IMR-90 (cell line): ENCODE data around the gene ZNF750. TPM values are rescaled to one million over a fixed set of nuclear protein-coding genes. Genes with fewer than 3 reads are reported as not detected.

ENCODE experiments used
- ATAC-seq: fragments of 200-7000 bp; cut with Tn5 transposase; 2 replicates; pipeline ENCODE4 v1.9.1; 2020; ENCODE audit warnings: low read depth, mild to moderate bottlenecking, moderate library complexity
- BruUV-seq: library from RNA; stranded (reverse); fragments of 400-500 nt; replicated peaks from 2 replicates; lab custom pipeline; 2021; lab: Mats Ljungman, UMichigan
- CTCF ChIA-PET: fragments of 300-600 bp; formaldehyde crosslinking; extraction: SDS; loops from one replicate; lab custom pipeline; 2021; ENCODE audit warnings: antibody characterized with exemption; lab: Yijun Ruan, JAX
- POLR2A ChIA-PET: fragments of 300-600 bp; sonication (Branson Sonifier 250); formaldehyde crosslinking; loops from one replicate; lab custom pipeline; 2022; ENCODE audit warnings: antibody characterized with exemption; ENCODE audit not compliant: unreplicated experiment; lab: Charles Lee
- DNase-seq: peaks from one replicate; pipeline ENCODE4 v3.0.0; 2013
- H2AFZ ChIP-seq: replicated peaks from 2 replicates; pipeline ENCODE3; 2013; ENCODE audit warnings: low read length, mild to moderate bottlenecking; ENCODE audit not compliant: poor library complexity
- H2AK5ac ChIP-seq: 2 replicates; pipeline ENCODE4 v1.6.1; 2013; ENCODE audit warnings: low read depth, low read length, inconsistent platforms
- H2AK9ac ChIP-seq: replicated peaks from 2 replicates; pipeline ENCODE3; 2013; ENCODE audit warnings: mild to moderate bottlenecking, low read depth, low read length, moderate library complexity; ENCODE audit not compliant: poor library complexity
- H2BK120ac ChIP-seq: 2 replicates; pipeline ENCODE4 v1.6.1; 2013; ENCODE audit warnings: low read depth, low read length, inconsistent platforms
- H2BK15ac ChIP-seq: 3 replicates; pipeline ENCODE4 v1.6.1; 2013; ENCODE audit warnings: low read depth, low read length, inconsistent platforms
- H2BK20ac ChIP-seq: 2 replicates; pipeline ENCODE4 v1.6.1; 2013; ENCODE audit warnings: low read depth, mild to moderate bottlenecking, inconsistent platforms, low read length, moderate library complexity
- H2BK5ac ChIP-seq: 2 replicates; pipeline ENCODE4 v1.6.1; 2013; ENCODE audit warnings: mild to moderate bottlenecking, low read depth, low read length, inconsistent platforms; ENCODE audit not compliant: poor library complexity, severe bottlenecking
- H3K14ac ChIP-seq: replicated peaks from 2 replicates; pipeline ENCODE4 v1.6.1; 2013; ENCODE audit warnings: low read depth, low read length, inconsistent platforms
- H3K18ac ChIP-seq: 2 replicates; pipeline ENCODE4 v1.6.1; 2013; ENCODE audit warnings: low read depth, low read length, control low read depth
- H3K23ac ChIP-seq: 2 replicates; pipeline ENCODE4 v1.6.1; 2013; ENCODE audit warnings: low read depth, low read length, inconsistent platforms
- H3K27ac ChIP-seq: 2 replicates; pipeline ENCODE4 v1.5.1; 2013; ENCODE audit warnings: mild to moderate bottlenecking, control low read depth, low read length; ENCODE audit not compliant: insufficient read depth
- H3K27me3 ChIP-seq: 2 replicates; pipeline ENCODE4 v1.6.1; 2013; ENCODE audit warnings: low read length; ENCODE audit not compliant: control insufficient read depth, insufficient read depth
- H3K36me3 ChIP-seq: 2 replicates; pipeline ENCODE4 v1.6.1; 2013; ENCODE audit warnings: low read length, mixed read lengths; ENCODE audit not compliant: control insufficient read depth, insufficient read depth
- H3K4ac ChIP-seq: 2 replicates; pipeline ENCODE4 v1.6.1; 2013; ENCODE audit warnings: low read depth, low read length, inconsistent platforms
- H3K4me1 ChIP-seq: 2 replicates; pipeline ENCODE4 v1.6.1; 2013; ENCODE audit warnings: low read length, mixed read lengths; ENCODE audit not compliant: control insufficient read depth, insufficient read depth
- H3K4me2 ChIP-seq: 2 replicates; pipeline ENCODE4 v1.6.1; 2013; ENCODE audit warnings: low read depth, mild to moderate bottlenecking, control low read depth, low read length, moderate library complexity
- H3K4me3 ChIP-seq: 2 replicates; pipeline ENCODE4 v1.5.1; 2013; ENCODE audit warnings: low read depth, mild to moderate bottlenecking, control low read depth, low read length, moderate library complexity; ENCODE audit not compliant: insufficient read depth
- H3K56ac ChIP-seq: 2 replicates; pipeline ENCODE4 v1.6.1; 2013; ENCODE audit warnings: low read length, inconsistent platforms; ENCODE audit not compliant: insufficient read depth; ENCODE audit errors: extremely low read depth
- H3K79me1 ChIP-seq, 2 experiments: 2 replicates each; pipeline ENCODE4 v1.6.1; 2013; ENCODE audit warnings: low read length in 2 of 2, inconsistent platforms in 1 of 2, low read depth in 1 of 2
- H3K9ac ChIP-seq: 2 replicates; pipeline ENCODE4 v1.6.1; 2013; ENCODE audit warnings: low read depth, low read length, control low read depth
- H3K9me1 ChIP-seq: 2 replicates; pipeline ENCODE4 v1.6.1; 2013; ENCODE audit warnings: low read length, inconsistent platforms; ENCODE audit not compliant: insufficient read depth
- H3K9me3 ChIP-seq: 2 replicates; pipeline ENCODE4 v1.6.1; 2013; ENCODE audit warnings: low read length; ENCODE audit not compliant: control insufficient read depth, insufficient read depth
- H4K20me1 ChIP-seq: 2 replicates; pipeline ENCODE4 v1.6.1; 2013; ENCODE audit warnings: low read length, inconsistent platforms; ENCODE audit not compliant: insufficient read depth
- H4K5ac ChIP-seq: 2 replicates; pipeline ENCODE4 v1.6.1; 2013; ENCODE audit warnings: mild to moderate bottlenecking, low read depth, low read length, control low read depth
- H4K8ac ChIP-seq, 2 experiments: 2 replicates each; pipeline ENCODE4 v1.6.1; 2013; ENCODE audit warnings: low read depth in 2 of 2, low read length in 2 of 2, control low read depth in 1 of 2, inconsistent platforms in 1 of 2
- H4K91ac ChIP-seq: 2 replicates; pipeline ENCODE4 v1.6.1; 2013; ENCODE audit warnings: low read depth, low read length, inconsistent platforms; ENCODE audit not compliant: insufficient read depth
- MAFK ChIP-seq: IDR thresholded peaks from 2 replicates; pipeline ENCODE4 v1.6.1; 2012; ENCODE audit warnings: low read depth, low read length, improper control_type of control experiment
- RAD21 ChIP-seq: IDR thresholded peaks from 2 replicates; pipeline ENCODE4 v1.6.1; 2012; ENCODE audit warnings: low read length, improper control_type of control experiment
- WGBS, 2 experiments: methylation state at CpG; one replicate each; pipeline versions ENCODE4 v1.1.5 to v1.1.7; 2013; ENCODE audit warnings: missing lambda C conversion rate in 2 of 2; ENCODE audit not compliant: insufficient read length in 1 of 2; ENCODE audit errors: extremely low coverage in 2 of 2; 5-methylcytosine and 5-hydroxymethylcytosine counted together
- dilution Hi-C: fragments of 300-500 bp; cut with HindIII; formaldehyde crosslinking; loops from one replicate; pipeline ENCODE4 v1.14.3; 2018; ENCODE audit warnings: low sequenced_read_pairs; ENCODE audit not compliant: unreplicated experiment
- in situ Hi-C: fragments of 300-500 bp; cut with MboI; formaldehyde crosslinking; loops from 3 replicates; pipeline ENCODE4 v1.14.3; 2019; ENCODE audit warnings: low sequenced_read_pairs, inconsistent platforms, mixed read lengths
- intact Hi-C: fragments of 100-400 bp; cut with micrococcal nuclease; formaldehyde crosslinking; loops from 2 replicates; pipeline ENCODE4 v1.10.0; 2022
- polyA plus RNA-seq, 3 experiments: library from polyadenylated mRNA; depleted of rRNA; stranded (reverse); fragments of >200 nt; gene quantifications; 2 replicates each; pipeline ENCODE4 v1.2.3, GENCODE V29; 2012; ENCODE audit warnings: low replicate concordance in 1 of 3
- total RNA-seq: library from RNA; depleted of rRNA; stranded (reverse); fragments of >200 nt; gene quantifications from 2 replicates; pipeline ENCODE4 v1.2.3, GENCODE V29; 2012

ZNF750 gene
- total and polyA plus RNA-seq, 2 of the 4 experiments (the other 2 are of a cell fraction): not detected

DNA sequence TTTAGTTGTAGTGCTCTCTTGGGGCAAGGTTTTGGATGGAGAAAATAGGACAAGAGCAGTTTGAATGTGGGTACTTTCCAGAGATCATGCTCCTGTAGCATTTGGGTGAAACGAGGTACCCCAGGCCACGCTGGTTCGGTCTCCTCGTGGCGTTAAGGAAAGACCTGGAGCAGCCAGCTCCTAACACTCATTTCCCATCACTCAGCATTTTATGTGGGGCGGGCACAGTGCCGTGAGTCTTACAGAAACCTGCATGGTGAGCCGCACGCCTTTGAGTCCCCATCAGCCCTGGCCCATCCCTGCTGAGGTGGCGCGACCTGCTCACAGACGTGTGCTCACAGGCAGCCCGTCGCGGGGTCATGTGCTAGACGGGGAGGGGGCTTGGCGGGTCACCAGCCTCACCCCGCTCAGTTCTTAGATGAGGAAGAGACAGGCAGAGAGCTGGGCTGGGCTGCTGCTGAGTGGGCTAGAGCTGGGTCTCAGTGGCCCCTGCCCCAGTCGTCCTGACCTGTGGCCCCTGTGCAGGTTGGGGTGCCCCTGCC, 50.7 kb downstream of the ZNF750 start:
- 100% methylated on average over 6 of the region's 19 CpGs; no CpG with 5 or more reads in 1 of the 2 experiments for WGBS, 2 experiments
- Histone ChIP-seq H3K36me3 (peaks cover 5% of the 10 kb centered on the region), H2BK120ac (no peak overlapping the region), H2BK20ac (no peak overlapping the region), H2BK15ac (no peak overlapping the region), H4K5ac (no peak overlapping the region), H3K56ac (no peak overlapping the region), H3K27me3 (no peaks in the 10 kb centered on the region), H4K8ac (no peak overlapping the region), H2AFZ (no peak overlapping the region), H3K27ac (no peak overlapping the region), H3K14ac (no peak overlapping the region), H3K4me2 (no peak overlapping the region), H3K9me3 (no peaks in the 10 kb centered on the region), H3K79me1 (peaks cover 5 to 61% of the 10 kb centered on the region in 2 experiments), H3K9me1 (peaks cover 5% of the 10 kb centered on the region; the same call in 1 of the 2 replicates), H3K18ac (no peak overlapping the region), H3K4ac (no peak overlapping the region), H3K4me3 (no peak overlapping the region), H2AK5ac (no peak overlapping the region), H2AK9ac (no peak overlapping the region), H2BK5ac (no peak overlapping the region), H3K4me1 (peaks cover 7% of the 10 kb centered on the region), H3K9ac (no peak overlapping the region), H4K91ac (no peak overlapping the region), H3K23ac (no peak overlapping the region), H4K20me1 (peaks cover 8% of the 10 kb centered on the region)
- in situ Hi-C loops: no loop called here
- dilution Hi-C loops: no loop called here
- ChIA-PET POLR2A (no interaction called here), CTCF (no interaction called here)
- TF ChIP-seq RAD21: no peak
- peak; percentile 49; the same call in 1 of the 2 replicates for TF ChIP-seq MAFK
- no TSS peak for BruUV-seq
- DNase-seq (no peak), ATAC-seq (no peak)
- intact Hi-C loops: no loop called here
